PC-9 (cell line): Measurements from ENCODE around the gene TMEM255A. TPM values are rescaled to one million over a fixed set of nuclear protein-coding genes. Genes with fewer than 3 reads are reported as not detected.

Experiments
- BruUV-seq: library from RNA; stranded (reverse); fragments of 400-500 nt; replicated peaks from 2 replicates; lab custom pipeline; 2021; lab: Mats Ljungman, UMichigan
- CTCF ChIA-PET: fragments of 300-600 bp; sonication (Branson Sonifier 250); formaldehyde crosslinking; loops from one replicate; lab custom pipeline; 2022; ENCODE audit warnings: antibody characterized with exemption; lab: Charles Lee
- POLR2A ChIA-PET: fragments of 300-600 bp; sonication (Branson Sonifier 250); formaldehyde crosslinking; loops from one replicate; lab custom pipeline; 2022; ENCODE audit warnings: antibody characterized with exemption; ENCODE audit not compliant: unreplicated experiment; lab: Charles Lee
- DNase-seq, 2 experiments: peaks; one replicate each; pipeline versions ENCODE4 v3.0.0 to v3.0.0-alpha.2; 2015 to 2022; ENCODE audit warnings: mixed read lengths in 1 of 2
- H2AFZ ChIP-seq: fragments of 200-600 bp; sonication (generic); 2 replicates; pipeline ENCODE4 v1.8.1; 2017; ENCODE audit warnings: antibody characterized with exemption
- H3F3A ChIP-seq: fragments of 200-600 bp; sonication (generic); 2 replicates; pipeline ENCODE4 v1.8.1; 2017; ENCODE audit warnings: antibody characterized with exemption, mild to moderate bottlenecking, low read depth; ENCODE audit not compliant: insufficient read depth
- H3K27ac ChIP-seq: fragments of 200-600 bp; sonication (generic); 2 replicates; pipeline ENCODE4 v1.6.1; 2016; ENCODE audit warnings: mixed run types
- H3K27me3 ChIP-seq: fragments of 200-600 bp; sonication (generic); 2 replicates; pipeline ENCODE4 v1.6.1; 2016; ENCODE audit warnings: low read depth, mixed run types; ENCODE audit not compliant: insufficient read depth
- H3K36me3 ChIP-seq: fragments of 200-600 bp; sonication (generic); 2 replicates; pipeline ENCODE4 v1.6.1; 2016; ENCODE audit warnings: low read depth, mixed run types
- H3K4me1 ChIP-seq: fragments of 200-600 bp; sonication (generic); replicated peaks from 2 replicates; pipeline ENCODE4 v1.6.1; 2016; ENCODE audit warnings: mixed run types; ENCODE audit not compliant: insufficient read depth
- H3K4me2 ChIP-seq: fragments of 200-600 bp; sonication (generic); 2 replicates; pipeline ENCODE4 v1.6.1; 2017; ENCODE audit warnings: mixed run types
- H3K4me3 ChIP-seq: fragments of 200-600 bp; sonication (generic); 2 replicates; pipeline ENCODE4 v1.6.1; 2016; ENCODE audit warnings: mixed run types
- H3K79me2 ChIP-seq: fragments of 200-600 bp; sonication (generic); 2 replicates; pipeline ENCODE4 v1.6.1; 2017; ENCODE audit warnings: low read depth, mixed run types
- H3K9me2 ChIP-seq: fragments of 200-600 bp; sonication (generic); 2 replicates; pipeline ENCODE4 v1.8.1; 2017; ENCODE audit warnings: mild to moderate bottlenecking; ENCODE audit not compliant: insufficient read depth
- H3K9me3 ChIP-seq: fragments of 200-600 bp; sonication (generic); 2 replicates; pipeline ENCODE4 v1.8.1; 2016; ENCODE audit warnings: low read depth; ENCODE audit not compliant: insufficient read depth
- H4K20me1 ChIP-seq: fragments of 200-600 bp; sonication (generic); 2 replicates; pipeline ENCODE4 v1.8.1; 2017; ENCODE audit not compliant: insufficient read depth
- EZH2 ChIP-seq: fragments of 200-600 bp; sonication (generic); IDR thresholded peaks from 2 replicates; pipeline ENCODE4 v1.8.0; 2017; ENCODE audit warnings: antibody characterized with exemption, low read depth
- intact Hi-C: fragments of 100-400 bp; cut with micrococcal nuclease; formaldehyde crosslinking; loops from one replicate; pipeline ENCODE4 v1.10.0; 2022; ENCODE audit not compliant: unreplicated experiment
- total RNA-seq: library from RNA; stranded (reverse); gene quantifications from 2 replicates; pipeline ENCODE4 v1.2.3, GENCODE V29; 2021
- TF ChIP-seq, protein P1 (sequence below): fragments of 200-600 bp; sonication (generic); conservative IDR thresholded peaks from 2 replicates; pipeline ENCODE4 v1.6.1; 2017; ENCODE audit warnings: mixed run types, antibody characterized with exemption, mild to moderate bottlenecking, moderate library complexity

The TMEM255A gene
- total RNA-seq, 1 experiment from 2014 or later = 16.7 TPM

DNA sequence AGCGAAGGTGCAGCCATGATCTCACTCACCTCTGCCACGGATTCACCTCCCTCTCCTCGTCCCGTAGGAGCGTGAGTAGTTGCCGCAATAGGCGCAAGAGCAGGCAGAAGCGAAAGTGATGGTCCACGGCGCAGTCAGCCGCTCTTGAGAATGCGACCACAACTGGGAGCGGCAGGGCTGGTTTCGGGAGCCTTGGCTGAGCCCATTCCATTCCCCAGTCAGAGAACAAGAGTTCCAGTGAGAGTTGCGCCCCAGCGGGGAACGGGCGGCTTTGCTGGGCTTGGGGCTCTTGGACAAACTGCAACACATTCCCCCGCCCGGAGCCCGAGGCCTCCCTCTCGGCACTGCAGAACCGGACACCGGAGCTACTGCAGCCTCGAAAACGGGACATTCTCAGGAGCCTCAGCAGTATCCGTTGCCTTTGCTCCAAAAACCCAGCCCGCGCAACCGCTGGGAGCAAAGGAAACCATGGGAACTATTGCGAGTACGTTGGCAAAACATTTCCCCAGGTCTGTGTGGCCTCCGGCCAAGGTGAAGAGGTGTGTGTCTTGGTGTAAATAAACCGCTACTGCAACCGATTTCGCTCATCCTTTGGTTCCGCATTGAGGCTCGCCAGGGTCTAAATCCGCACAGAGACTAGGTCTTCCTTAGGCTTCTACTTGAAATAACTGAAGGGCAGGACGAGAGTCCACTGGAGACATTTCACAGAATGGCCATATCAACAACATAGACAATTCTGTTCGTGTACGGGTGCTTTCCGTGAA is 66.3 kb downstream of the TMEM255A start:
- peak; percentile 81 to 85 for DNase-seq
- peaks cover 12% of the 10 kb centered on the region; the same call in 1 of the 2 replicates for H3F3A ChIP-seq
- intact Hi-C loops = no loop called here
- no peaks in the 10 kb centered on the region for H3K9me2 ChIP-seq
- ChIA-PET POLR2A (no interaction called here), CTCF (no interaction called here)
- H3K9me3 ChIP-seq = no peaks in the 10 kb centered on the region
- BruUV-seq = TSS peak; percentile 34
- peak overlapping the region; percentile 96 for H2AFZ ChIP-seq
- peak overlapping the region; percentile 98 for H3K4me2 ChIP-seq
- H3K27me3 ChIP-seq = no peaks in the 10 kb centered on the region
- peaks cover 17% of the 10 kb centered on the region for H3K4me1 ChIP-seq
- peak overlapping the region; percentile 64 for H3K4me3 ChIP-seq
- no peaks in the 10 kb centered on the region for H4K20me1 ChIP-seq
- H3K79me2 ChIP-seq = peaks cover 28% of the 10 kb centered on the region
- peak overlapping the region; percentile 90 for H3K27ac ChIP-seq
- no peak for TF ChIP-seq EZH2
- TF ChIP-seq, protein P1, sequence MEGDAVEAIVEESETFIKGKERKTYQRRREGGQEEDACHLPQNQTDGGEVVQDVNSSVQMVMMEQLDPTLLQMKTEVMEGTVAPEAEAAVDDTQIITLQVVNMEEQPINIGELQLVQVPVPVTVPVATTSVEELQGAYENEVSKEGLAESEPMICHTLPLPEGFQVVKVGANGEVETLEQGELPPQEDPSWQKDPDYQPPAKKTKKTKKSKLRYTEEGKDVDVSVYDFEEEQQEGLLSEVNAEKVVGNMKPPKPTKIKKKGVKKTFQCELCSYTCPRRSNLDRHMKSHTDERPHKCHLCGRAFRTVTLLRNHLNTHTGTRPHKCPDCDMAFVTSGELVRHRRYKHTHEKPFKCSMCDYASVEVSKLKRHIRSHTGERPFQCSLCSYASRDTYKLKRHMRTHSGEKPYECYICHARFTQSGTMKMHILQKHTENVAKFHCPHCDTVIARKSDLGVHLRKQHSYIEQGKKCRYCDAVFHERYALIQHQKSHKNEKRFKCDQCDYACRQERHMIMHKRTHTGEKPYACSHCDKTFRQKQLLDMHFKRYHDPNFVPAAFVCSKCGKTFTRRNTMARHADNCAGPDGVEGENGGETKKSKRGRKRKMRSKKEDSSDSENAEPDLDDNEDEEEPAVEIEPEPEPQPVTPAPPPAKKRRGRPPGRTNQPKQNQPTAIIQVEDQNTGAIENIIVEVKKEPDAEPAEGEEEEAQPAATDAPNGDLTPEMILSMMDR = no peak
- H3K36me3 ChIP-seq = no peaks in the 10 kb centered on the region

DNA sequence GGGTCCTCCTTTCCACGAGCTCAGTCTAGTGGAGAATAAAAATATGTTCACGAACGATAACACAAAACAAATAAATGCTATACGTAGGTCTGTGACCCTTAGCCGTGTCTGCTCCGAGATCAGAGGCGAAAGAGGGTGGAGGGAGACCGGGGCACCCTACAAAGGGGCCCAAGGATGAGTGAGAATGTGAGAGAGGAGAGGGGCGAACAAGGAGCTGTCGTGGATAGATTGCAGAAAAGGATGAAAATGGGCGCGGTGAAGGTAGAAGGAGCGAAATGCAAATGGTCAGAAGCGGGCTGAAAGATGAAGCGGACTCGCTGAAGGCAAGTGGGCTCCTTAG is 66.9 kb downstream of the TMEM255A start:
- Histone ChIP-seq H3K4me1 (peaks cover 16% of the 10 kb centered on the region), H3K27me3 (no peaks in the 10 kb centered on the region), H2AFZ (peak overlapping the region; percentile 96), H3K9me3 (no peaks in the 10 kb centered on the region), H3K27ac (peak overlapping the region; percentile 90), H3K4me3 (peak overlapping the region; percentile 64), H3K79me2 (peaks cover 28% of the 10 kb centered on the region), H3K36me3 (no peaks in the 10 kb centered on the region), H3K9me2 (no peaks in the 10 kb centered on the region), H4K20me1 (no peaks in the 10 kb centered on the region), H3F3A (peaks cover 12% of the 10 kb centered on the region; the same call in 1 of the 2 replicates), H3K4me2 (peak overlapping the region; percentile 98)
- ChIA-PET POLR2A (no interaction called here), CTCF (no interaction called here)
- BruUV-seq = no TSS peak
- no peak for DNase-seq
- intact Hi-C loops = no loop called here
- TF ChIP-seq, protein P1 = no peak
- TF ChIP-seq EZH2 = no peak

DNA sequence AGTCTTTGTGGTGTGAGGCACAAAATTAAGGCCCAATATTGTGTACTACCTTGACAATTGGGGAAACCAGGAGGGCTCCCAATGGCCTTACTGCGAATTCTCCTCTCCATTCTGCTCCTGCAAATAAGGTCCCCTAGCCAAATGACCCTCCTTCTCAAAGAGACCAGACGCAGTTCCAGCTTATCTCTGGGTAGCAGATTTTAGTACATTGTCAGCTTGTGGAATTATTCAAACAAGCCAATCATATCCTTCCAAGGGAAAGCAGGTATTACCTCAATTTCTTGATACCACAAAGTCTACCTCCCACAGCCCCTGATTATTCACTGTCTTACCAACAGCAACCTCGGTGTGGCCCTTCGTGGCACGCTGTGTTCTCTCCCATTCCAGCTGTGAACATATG is 68.4 kb downstream of the TMEM255A start:
- H3K4me2 ChIP-seq = peak overlapping the region; percentile 98
- POLR2A ChIA-PET = interaction anchor here (0.7 kb wide), 1 partner anchor 451 kb away, joined by 3 read pairs; no protein-coding TSS in a partner anchor
- BruUV-seq = no TSS peak

More for the DNA sequence above, 68.4 kb downstream of the TMEM255A start:
- H2AFZ ChIP-seq = no peak overlapping the region
- H3K4me1 ChIP-seq = peaks cover 16% of the 10 kb centered on the region
- no peaks in the 10 kb centered on the region for H4K20me1 ChIP-seq
- DNase-seq = no peak
- intact Hi-C loops = no loop called here
- no peaks in the 10 kb centered on the region for H3K36me3 ChIP-seq
- no peaks in the 10 kb centered on the region for H3K9me3 ChIP-seq
- TF ChIP-seq EZH2 = no peak
- TF ChIP-seq, protein P1 = no peak
- peaks cover 12% of the 10 kb centered on the region; the same call in 1 of the 2 replicates for H3F3A ChIP-seq
- no peaks in the 10 kb centered on the region for H3K9me2 ChIP-seq
- CTCF ChIA-PET = no interaction called here
- no peak overlapping the region for H3K4me3 ChIP-seq
- H3K27me3 ChIP-seq = no peaks in the 10 kb centered on the region
- H3K27ac ChIP-seq = no peak overlapping the region
- peaks cover 28% of the 10 kb centered on the region for H3K79me2 ChIP-seq
